Bronchial epithelial cell (primary cell): ENCODE data around the gene NSDHL. TPM values are rescaled to one million over a fixed set of nuclear protein-coding genes. Genes with fewer than 3 reads are reported as not detected.

Experiments used
- DNase-seq: peaks from one replicate; pipeline ENCODE4 v3.0.0-alpha.2; 2010; ENCODE audit warnings: low read depth
- FAIRE-seq: peaks from 2 replicates; lab custom pipeline; 2011; peaks lifted over from hg19 to GRCh38; lab: Jason Lieb, UNC
- H3K27me3 ChIP-seq: 2 replicates; pipeline ENCODE4 v1.5.1; 2011; ENCODE audit warnings: low read length; ENCODE audit not compliant: control insufficient read depth, insufficient read depth
- H3K36me3 ChIP-seq: 2 replicates; pipeline ENCODE4 v1.5.1; 2011; ENCODE audit warnings: low read length; ENCODE audit not compliant: control insufficient read depth, insufficient read depth
- H3K4me3 ChIP-seq: 2 replicates; pipeline ENCODE4 v1.5.1; 2011; ENCODE audit warnings: mild to moderate bottlenecking, low read depth, low read length, control low read depth
- total RNA-seq: library from RNA; depleted of rRNA; stranded (reverse); fragments of >200 nt; gene quantifications from 2 replicates; pipeline ENCODE4 v1.2.1, GENCODE V29; 2014
- TF ChIP-seq, protein P1 (sequence below): IDR thresholded peaks from 2 replicates; pipeline ENCODE4 v1.5.1; 2011; ENCODE audit warnings: mild to moderate bottlenecking, moderate library complexity, low read length, control low read depth, inconsistent platforms; ENCODE audit not compliant: insufficient read depth, severe bottlenecking

The NSDHL gene
- total RNA-seq, 1 donor from 2014 or later = 18.4 TPM

DNA sequence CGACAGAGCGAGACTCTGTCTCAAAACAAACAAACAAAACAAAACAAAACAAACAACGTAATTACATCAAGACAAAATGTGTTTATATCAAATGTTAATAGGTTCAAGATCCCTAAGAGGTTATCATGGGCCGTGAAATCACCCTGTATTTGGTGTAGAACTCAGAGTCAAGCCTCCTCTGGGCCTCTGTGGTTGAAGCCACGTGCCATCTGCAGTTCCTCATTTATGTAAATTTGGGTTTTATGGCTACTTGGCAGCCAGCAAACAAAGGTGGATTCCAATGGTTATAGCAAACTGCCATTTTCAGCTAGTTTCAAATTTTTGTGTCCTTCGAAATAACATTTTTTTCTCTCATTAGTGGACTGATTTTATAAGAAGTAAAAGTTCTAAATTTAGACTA lies 16.4 kb downstream of the NSDHL start:
- no peak for DNase-seq
- no peak for FAIRE-seq
- Histone ChIP-seq H3K4me3 (no peak overlapping the region), H3K36me3 (peaks cover 4% of the 10 kb centered on the region), H3K27me3 (no peaks in the 10 kb centered on the region)
- TF ChIP-seq, protein P1, sequence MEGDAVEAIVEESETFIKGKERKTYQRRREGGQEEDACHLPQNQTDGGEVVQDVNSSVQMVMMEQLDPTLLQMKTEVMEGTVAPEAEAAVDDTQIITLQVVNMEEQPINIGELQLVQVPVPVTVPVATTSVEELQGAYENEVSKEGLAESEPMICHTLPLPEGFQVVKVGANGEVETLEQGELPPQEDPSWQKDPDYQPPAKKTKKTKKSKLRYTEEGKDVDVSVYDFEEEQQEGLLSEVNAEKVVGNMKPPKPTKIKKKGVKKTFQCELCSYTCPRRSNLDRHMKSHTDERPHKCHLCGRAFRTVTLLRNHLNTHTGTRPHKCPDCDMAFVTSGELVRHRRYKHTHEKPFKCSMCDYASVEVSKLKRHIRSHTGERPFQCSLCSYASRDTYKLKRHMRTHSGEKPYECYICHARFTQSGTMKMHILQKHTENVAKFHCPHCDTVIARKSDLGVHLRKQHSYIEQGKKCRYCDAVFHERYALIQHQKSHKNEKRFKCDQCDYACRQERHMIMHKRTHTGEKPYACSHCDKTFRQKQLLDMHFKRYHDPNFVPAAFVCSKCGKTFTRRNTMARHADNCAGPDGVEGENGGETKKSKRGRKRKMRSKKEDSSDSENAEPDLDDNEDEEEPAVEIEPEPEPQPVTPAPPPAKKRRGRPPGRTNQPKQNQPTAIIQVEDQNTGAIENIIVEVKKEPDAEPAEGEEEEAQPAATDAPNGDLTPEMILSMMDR = no peak

DNA sequence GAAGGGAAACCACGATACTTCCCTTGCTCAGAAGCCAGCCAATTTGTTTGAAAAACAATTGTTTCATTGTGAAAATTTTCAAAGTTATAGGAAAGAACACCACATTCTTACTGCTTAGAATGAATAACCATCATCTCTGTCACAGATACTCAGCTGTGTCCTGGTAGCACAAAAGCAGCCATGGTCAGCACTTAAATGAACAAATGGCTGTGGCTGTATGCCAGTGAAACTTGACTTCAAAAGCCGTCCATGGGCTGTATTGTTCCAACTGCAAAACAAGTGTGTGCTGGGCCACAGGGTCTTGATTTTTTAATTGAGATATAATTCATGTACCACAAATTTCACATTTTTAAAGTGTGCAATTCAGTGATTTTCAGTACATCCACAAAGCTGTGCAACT lies 19.6 kb downstream of the NSDHL start:
- DNase-seq = no peak
- TF ChIP-seq, protein P1 = no peak
- H3K36me3 ChIP-seq = peaks cover 4% of the 10 kb centered on the region

GRCh38 chrX:152853986-152854385 lies 23.1 kb downstream of the NSDHL start:
- FAIRE-seq = no peak
- no peak for DNase-seq
- H3K36me3 ChIP-seq = peaks cover 6% of the 10 kb centered on the region

More for the DNA sequence above, 19.6 kb downstream of the NSDHL start:
- Histone ChIP-seq H3K4me3 (no peak overlapping the region), H3K27me3 (no peaks in the 10 kb centered on the region)
- no peak for FAIRE-seq

DNA sequence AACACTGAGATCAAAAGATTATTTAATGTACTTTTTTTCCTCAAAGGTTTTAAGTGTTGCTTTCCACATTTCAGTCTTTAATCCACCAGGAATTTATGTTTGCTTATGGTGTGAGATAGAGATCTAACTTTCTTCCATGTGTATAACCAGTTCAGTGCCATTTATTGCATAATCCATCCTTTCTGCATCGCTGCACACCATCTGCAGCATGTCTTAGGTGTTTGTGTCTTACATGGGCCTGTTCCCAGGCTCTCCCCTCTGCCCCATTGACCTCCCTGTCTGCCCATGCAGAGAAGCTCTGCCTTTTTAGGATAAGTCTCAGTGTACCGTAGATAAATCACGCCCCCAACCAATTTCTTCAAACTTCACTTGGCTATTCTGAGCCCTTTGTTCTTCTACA lies 30.3 kb downstream of the NSDHL start:
- peaks cover 8% of the 10 kb centered on the region for H3K36me3 ChIP-seq
- no peaks in the 10 kb centered on the region for H3K27me3 ChIP-seq
- no peak overlapping the region for H3K4me3 ChIP-seq
- TF ChIP-seq, protein P1 = no peak
- no peak for DNase-seq
- no peak for FAIRE-seq

More at GRCh38 chrX:152853986-152854385, 23.1 kb downstream of the NSDHL start:
- TF ChIP-seq, protein P1 = no peak
- H3K27me3 ChIP-seq = no peaks in the 10 kb centered on the region
- H3K4me3 ChIP-seq = no peak overlapping the region

DNA sequence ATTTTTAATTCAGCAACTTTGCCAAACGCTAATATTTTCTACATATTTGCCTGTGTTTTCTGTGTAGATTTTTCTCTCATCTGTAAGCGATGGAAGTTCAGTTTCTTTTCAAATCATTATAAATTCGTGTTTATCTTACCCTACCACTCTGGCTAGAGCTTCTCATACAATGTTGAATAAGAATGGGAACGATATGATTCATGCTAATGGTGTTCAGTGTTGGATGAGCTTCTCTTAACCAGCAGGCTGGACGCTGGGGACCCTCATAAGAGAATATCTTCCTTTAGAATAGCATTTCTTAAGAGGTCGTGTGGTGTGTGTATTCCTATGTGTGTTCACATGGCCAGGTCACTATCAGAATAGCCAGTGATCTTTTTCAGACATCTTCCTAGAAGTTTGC lies 31.0 kb downstream of the NSDHL start:
- TF ChIP-seq, protein P1 = no peak
- Histone ChIP-seq H3K27me3 (no peaks in the 10 kb centered on the region), H3K36me3 (peaks cover 8% of the 10 kb centered on the region), H3K4me3 (no peak overlapping the region)
- FAIRE-seq = no peak
- DNase-seq = no peak
